ENCODE results near the gene LRRK2.

DNA sequence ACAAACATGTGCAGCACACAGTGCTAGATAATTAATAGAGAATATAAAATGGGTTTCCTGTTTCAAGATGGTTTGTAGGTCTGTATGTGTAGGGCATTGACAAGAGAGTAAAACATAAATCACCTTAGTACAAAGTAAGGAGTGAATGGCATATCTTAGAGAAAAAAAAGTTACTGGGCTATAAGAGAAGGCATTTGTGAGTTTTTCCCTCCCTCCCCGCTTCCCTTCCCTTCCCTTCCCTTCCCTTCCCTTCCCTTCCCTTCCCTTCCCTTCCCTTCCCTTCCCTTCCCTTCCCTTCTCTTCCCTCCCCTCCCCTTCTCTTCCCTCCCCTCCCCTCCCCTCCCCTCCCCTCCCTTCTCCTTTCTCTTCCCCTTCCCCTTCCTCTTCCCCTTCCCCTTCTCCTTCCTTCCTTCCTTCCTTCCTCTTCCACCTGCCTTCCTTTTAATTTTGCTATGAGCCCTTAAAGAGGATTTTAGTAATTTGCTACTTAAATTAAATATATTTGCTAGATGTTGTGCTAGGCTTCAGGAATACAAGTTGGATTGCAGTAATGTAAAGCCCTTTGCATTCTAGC, 57.1 kb downstream of the LRRK2 start:
- no peak for TF ChIP-seq EP300 (IDR thresholded peaks at IDR 0.05)
- TF ChIP-seq, protein P1, sequence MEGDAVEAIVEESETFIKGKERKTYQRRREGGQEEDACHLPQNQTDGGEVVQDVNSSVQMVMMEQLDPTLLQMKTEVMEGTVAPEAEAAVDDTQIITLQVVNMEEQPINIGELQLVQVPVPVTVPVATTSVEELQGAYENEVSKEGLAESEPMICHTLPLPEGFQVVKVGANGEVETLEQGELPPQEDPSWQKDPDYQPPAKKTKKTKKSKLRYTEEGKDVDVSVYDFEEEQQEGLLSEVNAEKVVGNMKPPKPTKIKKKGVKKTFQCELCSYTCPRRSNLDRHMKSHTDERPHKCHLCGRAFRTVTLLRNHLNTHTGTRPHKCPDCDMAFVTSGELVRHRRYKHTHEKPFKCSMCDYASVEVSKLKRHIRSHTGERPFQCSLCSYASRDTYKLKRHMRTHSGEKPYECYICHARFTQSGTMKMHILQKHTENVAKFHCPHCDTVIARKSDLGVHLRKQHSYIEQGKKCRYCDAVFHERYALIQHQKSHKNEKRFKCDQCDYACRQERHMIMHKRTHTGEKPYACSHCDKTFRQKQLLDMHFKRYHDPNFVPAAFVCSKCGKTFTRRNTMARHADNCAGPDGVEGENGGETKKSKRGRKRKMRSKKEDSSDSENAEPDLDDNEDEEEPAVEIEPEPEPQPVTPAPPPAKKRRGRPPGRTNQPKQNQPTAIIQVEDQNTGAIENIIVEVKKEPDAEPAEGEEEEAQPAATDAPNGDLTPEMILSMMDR (IDR thresholded peaks at IDR 0.05): no peak

Measured in stomach (tissue), 4 donors.